ENCODE data around the gene HJURP. TPM values are rescaled to one million over a fixed set of nuclear protein-coding genes. Genes with fewer than 3 reads are reported as not detected.
"Not testable (repeated sequence)": the region's sequence is repeated elsewhere in the genome, so short reads cannot be mapped to it uniquely, and the experiment has no call there.

HJURP gene, protein sequence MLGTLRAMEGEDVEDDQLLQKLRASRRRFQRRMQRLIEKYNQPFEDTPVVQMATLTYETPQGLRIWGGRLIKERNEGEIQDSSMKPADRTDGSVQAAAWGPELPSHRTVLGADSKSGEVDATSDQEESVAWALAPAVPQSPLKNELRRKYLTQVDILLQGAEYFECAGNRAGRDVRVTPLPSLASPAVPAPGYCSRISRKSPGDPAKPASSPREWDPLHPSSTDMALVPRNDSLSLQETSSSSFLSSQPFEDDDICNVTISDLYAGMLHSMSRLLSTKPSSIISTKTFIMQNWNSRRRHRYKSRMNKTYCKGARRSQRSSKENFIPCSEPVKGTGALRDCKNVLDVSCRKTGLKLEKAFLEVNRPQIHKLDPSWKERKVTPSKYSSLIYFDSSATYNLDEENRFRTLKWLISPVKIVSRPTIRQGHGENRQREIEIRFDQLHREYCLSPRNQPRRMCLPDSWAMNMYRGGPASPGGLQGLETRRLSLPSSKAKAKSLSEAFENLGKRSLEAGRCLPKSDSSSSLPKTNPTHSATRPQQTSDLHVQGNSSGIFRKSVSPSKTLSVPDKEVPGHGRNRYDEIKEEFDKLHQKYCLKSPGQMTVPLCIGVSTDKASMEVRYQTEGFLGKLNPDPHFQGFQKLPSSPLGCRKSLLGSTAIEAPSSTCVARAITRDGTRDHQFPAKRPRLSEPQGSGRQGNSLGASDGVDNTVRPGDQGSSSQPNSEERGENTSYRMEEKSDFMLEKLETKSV
- total RNA-seq (1 to 10 TPM in 1 of 2 donors, under 1 TPM in 1; 0.35 to 1.1 TPM), total RNA-seq (0.35 to 0.60 reads per million in 2 donors)

DNA sequence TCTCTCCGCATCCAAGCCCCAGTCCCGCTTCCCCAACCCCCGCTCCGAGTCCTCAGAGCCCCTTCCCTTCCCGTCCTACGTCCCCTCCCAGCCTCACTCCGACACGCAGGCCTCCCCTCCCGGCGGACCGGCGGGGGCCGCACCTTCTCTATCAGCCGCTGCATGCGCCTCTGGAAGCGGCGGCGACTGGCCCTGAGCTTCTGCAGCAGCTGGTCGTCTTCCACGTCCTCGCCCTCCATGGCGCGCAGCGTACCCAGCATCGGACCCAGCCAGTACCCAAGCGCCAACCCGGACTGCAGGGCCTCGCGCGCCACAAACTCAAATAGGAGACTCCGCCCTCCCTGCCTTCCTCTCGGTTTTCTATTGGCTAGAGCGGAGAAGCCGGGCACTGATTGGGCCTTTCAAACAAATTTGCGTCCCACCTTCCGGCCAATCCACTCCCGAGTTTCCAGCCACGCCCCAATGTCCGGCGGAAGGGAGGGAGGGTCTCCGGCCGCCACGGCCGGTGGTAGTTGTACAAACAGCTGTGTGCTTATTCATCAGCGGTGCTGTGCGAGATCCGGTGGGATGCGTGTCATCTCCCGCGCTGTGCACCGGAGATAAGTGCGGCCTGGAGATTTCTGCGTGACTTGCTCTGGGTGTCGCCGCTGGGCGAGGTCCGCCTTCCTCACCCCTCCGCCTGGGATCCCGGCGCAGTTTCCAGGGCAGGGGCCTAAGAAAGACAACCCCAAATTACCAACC is at the start of gene HJURP:
HJURP (minus strand) TSS at position 295 of the 741 bp plus-strand sequence; CDS start at position 260, 35 bp downstream.
- peak within 1 kb of the TSS; percentile 100 for H3K4me3 Mint-ChIP-seq
- peaks cover 5% of the 10 kb centered on the region for H3K36me3 Mint-ChIP-seq (ENCODE audit: low read depth)
- DNase-seq (peak; percentile 74 to 83 (median 78)), ATAC-seq (peak; percentile 97)
- peaks cover 20% of the 10 kb centered on the region for H3K4me1 Mint-ChIP-seq
- H3K27me3 Mint-ChIP-seq, result peaks cover 23% of the 10 kb centered on the region
- H3K9me3 ChIP-seq (ENCODE audit: control insufficient read depth, low read length, poor library complexity, severe bottlenecking), result no peaks in the 10 kb centered on the region
- H3K27ac Mint-ChIP-seq, result peak within 1 kb of the TSS; percentile 89

GRCh38 chr2:233901884-233902283 is 47.5 kb upstream of the HJURP start:
- H3K36me3 Mint-ChIP-seq (ENCODE audit: low read depth), result peaks cover 5% of the 10 kb centered on the region
- H3K27me3 Mint-ChIP-seq, result peaks cover 4% of the 10 kb centered on the region
- peaks cover 9% of the 10 kb centered on the region for H3K4me1 Mint-ChIP-seq
- no peaks in the 10 kb centered on the region for H3K9me3 ChIP-seq (ENCODE audit: control insufficient read depth, low read length, poor library complexity, severe bottlenecking)
- H3K27ac Mint-ChIP-seq, result no peak overlapping the region
- no peak for ATAC-seq
- H3K4me3 Mint-ChIP-seq, result no peak overlapping the region
- no peak for DNase-seq

- H3K9me3 ChIP-seq (ENCODE audit: control insufficient read depth, low read length, poor library complexity, severe bottlenecking), result no peaks in the 10 kb centered on the region
- DNase-seq (no peak), ATAC-seq (no peak)
- H3K27ac Mint-ChIP-seq, result no peak overlapping the region
- H3K27me3 Mint-ChIP-seq, result peaks cover 4% of the 10 kb centered on the region
- peaks cover 5% of the 10 kb centered on the region for H3K36me3 Mint-ChIP-seq (ENCODE audit: low read depth)
- H3K4me3 Mint-ChIP-seq, result no peak overlapping the region
- peaks cover 9% of the 10 kb centered on the region for H3K4me1 Mint-ChIP-seq
Observed at GRCh38 chr2:233901367-233901766, 47.0 kb upstream of the HJURP start.

GRCh38 chr2:233896253-233896652 is 41.9 kb upstream of the HJURP start:
- DNase-seq; H3K4me1 Mint-ChIP-seq; H3K36me3 Mint-ChIP-seq (ENCODE audit: low read depth); H3K27ac Mint-ChIP-seq; ATAC-seq; H3K4me3 Mint-ChIP-seq; H3K9me3 ChIP-seq (ENCODE audit: control insufficient read depth, low read length, poor library complexity, severe bottlenecking): not testable (repeated sequence)
- peaks cover 29% of the 10 kb centered on the region for H3K27me3 Mint-ChIP-seq

DNA sequence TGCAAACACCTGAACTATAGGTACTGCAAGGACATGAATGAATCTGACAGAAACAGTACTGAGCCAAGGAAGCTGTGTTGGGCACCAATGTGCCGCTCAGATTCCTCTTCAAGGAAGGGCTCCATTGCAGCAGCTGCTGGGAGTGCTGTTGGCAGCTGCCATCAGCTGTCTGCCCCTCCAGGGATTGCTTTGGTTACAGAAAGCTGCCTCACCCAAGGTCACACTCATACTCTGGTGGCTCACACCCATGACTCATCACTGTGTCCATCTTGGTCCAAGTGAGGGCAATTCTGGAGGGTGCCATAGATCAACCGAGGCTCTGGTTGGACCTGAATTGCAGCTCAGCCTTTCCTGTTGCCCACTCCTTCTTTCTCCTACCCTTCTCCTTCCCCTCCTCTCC is 38.5 kb upstream of the HJURP start:
- Mint-ChIP-seq H3K4me1 (no peaks in the 10 kb centered on the region), H3K4me3 (no peak overlapping the region), H3K27me3 (peaks cover 45% of the 10 kb centered on the region), H3K27ac (no peak overlapping the region), H3K36me3 (ENCODE audit: low read depth) (peaks cover 2% of the 10 kb centered on the region)
- H3K9me3 ChIP-seq (ENCODE audit: control insufficient read depth, low read length, poor library complexity, severe bottlenecking), result peaks cover under 1% of the 10 kb centered on the region
- DNase-seq (no peak), ATAC-seq (no peak)

DNA sequence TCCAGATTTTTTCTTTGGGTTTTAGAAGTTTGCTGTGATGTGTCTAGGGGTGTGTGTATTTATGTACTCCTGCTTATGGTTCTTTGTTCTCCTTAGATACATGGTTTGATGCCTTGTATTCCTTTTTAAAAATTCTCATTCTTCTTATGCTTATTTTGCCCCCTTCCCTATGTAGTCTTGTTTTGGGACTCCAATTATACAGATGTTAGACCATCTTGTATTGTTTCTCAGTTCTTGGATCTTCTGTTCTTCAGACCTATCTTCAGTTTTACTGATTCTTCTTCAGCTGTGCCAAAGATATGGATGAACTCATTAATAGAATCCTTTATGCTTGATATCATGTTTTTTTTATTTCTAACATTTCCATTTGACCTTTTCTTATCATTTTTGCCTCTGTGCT is 28.0 kb upstream of the HJURP start:
- no peak for ATAC-seq
- Mint-ChIP-seq H3K36me3 (ENCODE audit: low read depth) (no peaks in the 10 kb centered on the region), H3K4me3 (no peak overlapping the region), H3K27ac (no peak overlapping the region), H3K27me3 (peaks cover under 1% of the 10 kb centered on the region), H3K4me1 (no peaks in the 10 kb centered on the region)
- H3K9me3 ChIP-seq (ENCODE audit: control insufficient read depth, low read length, poor library complexity, severe bottlenecking), result peaks cover 10% of the 10 kb centered on the region
- no peak for DNase-seq

GRCh38 chr2:233872125-233872524 is 17.8 kb upstream of the HJURP start:
- not testable (repeated sequence) for H3K4me3 Mint-ChIP-seq; H3K4me1 Mint-ChIP-seq; H3K27ac Mint-ChIP-seq; DNase-seq; H3K9me3 ChIP-seq (ENCODE audit: control insufficient read depth, low read length, poor library complexity, severe bottlenecking); ATAC-seq; H3K36me3 Mint-ChIP-seq (ENCODE audit: low read depth)
- H3K27me3 Mint-ChIP-seq, result peaks cover 23% of the 10 kb centered on the region

DNA sequence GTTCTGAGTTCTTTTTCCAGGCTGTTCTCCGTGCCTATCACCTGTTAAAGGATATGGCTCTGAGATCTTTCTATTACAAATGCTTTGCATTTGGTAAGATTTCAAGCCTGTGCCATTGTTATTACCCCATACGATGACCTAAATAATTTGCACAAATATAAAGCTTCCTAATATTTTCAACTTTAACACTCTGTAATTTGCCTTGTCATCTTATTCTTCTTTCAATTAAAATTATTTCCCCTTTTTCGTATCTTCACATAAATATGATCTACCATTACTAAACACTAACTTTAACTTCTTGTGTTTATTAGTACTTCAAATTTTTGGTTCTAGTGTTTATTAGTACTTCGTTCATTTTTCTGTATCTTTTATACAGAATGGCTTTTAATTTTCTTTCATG is 17.1 kb upstream of the HJURP start:
- H3K9me3 ChIP-seq (ENCODE audit: control insufficient read depth, low read length, poor library complexity, severe bottlenecking), result no peaks in the 10 kb centered on the region
- peaks cover 6% of the 10 kb centered on the region for H3K4me1 Mint-ChIP-seq

DNA sequence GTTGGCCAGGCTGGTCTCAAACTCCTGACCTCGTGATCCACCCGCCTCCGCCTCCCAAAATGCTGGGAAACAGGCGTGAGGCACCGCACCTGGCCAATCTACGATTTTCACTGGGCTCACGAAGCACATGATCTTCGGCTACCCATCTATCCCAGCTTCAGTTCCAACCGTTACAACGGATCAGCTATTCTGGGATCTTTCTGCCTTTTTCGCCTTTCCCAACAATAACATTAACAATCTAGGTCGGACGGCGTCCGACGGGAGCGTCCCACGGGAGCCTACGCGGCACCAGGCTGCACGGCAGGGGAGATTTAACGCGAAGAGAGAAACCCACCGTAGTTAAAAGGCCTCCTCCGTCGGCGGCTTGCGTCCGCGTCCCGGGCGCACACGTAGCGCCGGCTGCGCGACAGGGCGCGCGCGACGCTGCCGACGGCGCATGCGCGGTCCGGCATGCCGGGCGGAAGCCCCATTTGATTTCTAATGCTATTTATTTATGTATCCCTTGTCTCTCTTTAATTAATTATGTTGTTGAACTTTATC is 13.7 kb upstream of the HJURP start, which contains the start of gene MSL3B:
MSL3B (minus strand) TSS at position 394 of the 540 bp plus-strand sequence.
- H3K27me3 Mint-ChIP-seq, result peaks cover 13% of the 10 kb centered on the region
- DNase-seq, result peak; percentile 43 to 61 (median 45)
- H3K4me3 Mint-ChIP-seq, result peak within 1 kb of the TSS; percentile 91
- peaks cover 6% of the 10 kb centered on the region for H3K4me1 Mint-ChIP-seq
- peak; percentile 74 for ATAC-seq
- H3K36me3 Mint-ChIP-seq (ENCODE audit: low read depth), result peaks cover 5% of the 10 kb centered on the region
- peak within 1 kb of the TSS; percentile 83 for H3K27ac Mint-ChIP-seq
- H3K9me3 ChIP-seq (ENCODE audit: control insufficient read depth, low read length, poor library complexity, severe bottlenecking), result no peaks in the 10 kb centered on the region

More for the DNA sequence above, 17.1 kb upstream of the HJURP start:
- Mint-ChIP-seq H3K27ac (no peak overlapping the region), H3K27me3 (peaks cover 23% of the 10 kb centered on the region), H3K4me3 (no peak overlapping the region), H3K36me3 (ENCODE audit: low read depth) (peaks cover 5% of the 10 kb centered on the region)
- DNase-seq, result no peak
- ATAC-seq, result no peak

- no peaks in the 10 kb centered on the region for H3K9me3 ChIP-seq (ENCODE audit: control insufficient read depth, low read length, poor library complexity, severe bottlenecking)
- no peak overlapping the region for H3K4me3 Mint-ChIP-seq
- peaks cover 5% of the 10 kb centered on the region for H3K36me3 Mint-ChIP-seq (ENCODE audit: low read depth)
- DNase-seq, result no peak
- peaks cover 1% of the 10 kb centered on the region for H3K27me3 Mint-ChIP-seq
- H3K27ac Mint-ChIP-seq, result no peak overlapping the region
- no peak for ATAC-seq
- peaks cover 6% of the 10 kb centered on the region for H3K4me1 Mint-ChIP-seq
Observed at GRCh38 chr2:233866479-233866878, 12.1 kb upstream of the HJURP start.

DNA sequence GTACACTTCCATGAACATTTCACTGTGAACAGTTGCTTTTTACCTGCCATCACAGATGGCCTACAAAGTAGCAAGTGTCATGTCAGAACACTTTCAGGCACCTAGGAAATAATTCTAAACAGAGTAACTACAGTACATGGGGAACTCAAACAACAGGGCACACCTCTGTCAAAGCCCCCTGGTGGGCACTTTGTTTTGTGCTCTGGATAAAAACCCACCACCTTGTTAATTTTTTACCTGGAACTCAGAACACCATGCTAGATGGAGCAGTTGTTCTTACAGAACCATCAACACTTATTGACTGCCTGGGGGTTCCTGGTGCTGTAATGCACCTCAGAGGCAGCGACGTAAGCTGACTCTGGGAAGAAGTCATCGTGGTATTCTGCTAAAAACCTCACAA is 11.5 kb upstream of the HJURP start:
- H3K9me3 ChIP-seq (ENCODE audit: control insufficient read depth, low read length, poor library complexity, severe bottlenecking), result no peaks in the 10 kb centered on the region
- no peaks in the 10 kb centered on the region for H3K27me3 Mint-ChIP-seq
- DNase-seq (no peak), ATAC-seq (no peak)
- peaks cover 6% of the 10 kb centered on the region for H3K4me1 Mint-ChIP-seq
- no peak overlapping the region for H3K27ac Mint-ChIP-seq
- H3K36me3 Mint-ChIP-seq (ENCODE audit: low read depth), result peaks cover 5% of the 10 kb centered on the region
- H3K4me3 Mint-ChIP-seq, result no peak overlapping the region

GRCh38 chr2:233862261-233862768 is 8.0 kb upstream of the HJURP start:
- H3K4me1 Mint-ChIP-seq, result peaks cover 3% of the 10 kb centered on the region
- no peaks in the 10 kb centered on the region for H3K9me3 ChIP-seq (ENCODE audit: control insufficient read depth, low read length, poor library complexity, severe bottlenecking)
- DNase-seq, result no peak
- no peak overlapping the region for H3K27ac Mint-ChIP-seq
- no peaks in the 10 kb centered on the region for H3K27me3 Mint-ChIP-seq
- H3K4me3 Mint-ChIP-seq, result no peak overlapping the region
- H3K36me3 Mint-ChIP-seq (ENCODE audit: low read depth), result peaks cover 2% of the 10 kb centered on the region
- ATAC-seq, result no peak
